HEK293 (cell line): ENCODE measurements around the gene ANKRD13A.

ENCODE experiments used
- ELK4 ChIP-seq: IDR thresholded peaks from 2 replicates; pipeline ENCODE4 v1.6.1; 2011; ENCODE audit warnings: mild to moderate bottlenecking, low read depth, low read length, borderline replicate concordance
- GLIS1 ChIP-seq: fragments of 450-650 bp; formaldehyde crosslinking; IDR thresholded peaks from 2 replicates; pipeline ENCODE4 v1.5.1; 2016; ENCODE audit warnings: missing biosample characterization, missing genetic modification characterization
- HOXA7 ChIP-seq: sonication (generic); formaldehyde crosslinking; IDR thresholded peaks from 2 replicates; pipeline ENCODE4 v1.8.1; 2022; ENCODE audit warnings: missing genetic modification reagents, borderline replicate concordance
- MEIS1 ChIP-seq: sonication (generic); formaldehyde crosslinking; IDR thresholded peaks from 2 replicates; pipeline ENCODE4 v1.8.1; 2022; ENCODE audit warnings: missing genetic modification reagents, mild to moderate bottlenecking, borderline replicate concordance
- RBAK ChIP-seq: fragments of 450-650 bp; formaldehyde crosslinking; IDR thresholded peaks from 2 replicates; pipeline ENCODE4 v1.5.1; 2016; ENCODE audit warnings: missing biosample characterization, missing genetic modification characterization
- SALL2 ChIP-seq: fragments of 450-650 bp; formaldehyde crosslinking; IDR thresholded peaks from 2 replicates; pipeline ENCODE4 v1.5.0; 2017; ENCODE audit warnings: missing biosample characterization, mild to moderate bottlenecking, missing genetic modification characterization, borderline replicate concordance
- SCRT2 ChIP-seq: fragments of 450-650 bp; formaldehyde crosslinking; IDR thresholded peaks from 2 replicates; pipeline ENCODE4 v1.5.1; 2016; ENCODE audit warnings: missing biosample characterization, missing genetic modification characterization
- SP2 ChIP-seq: fragments of 450-650 bp; formaldehyde crosslinking; IDR thresholded peaks from 2 replicates; pipeline ENCODE4 v1.5.1; 2016; ENCODE audit warnings: missing biosample characterization, missing genetic modification characterization
- TSHZ1 ChIP-seq: fragments of 450-650 bp; formaldehyde crosslinking; IDR thresholded peaks from 2 replicates; pipeline ENCODE4 v1.5.1; 2016; ENCODE audit warnings: missing biosample characterization, missing genetic modification characterization, borderline replicate concordance
- WT1 ChIP-seq: fragments of 450-650 bp; formaldehyde crosslinking; IDR thresholded peaks from 2 replicates; pipeline ENCODE4 v1.5.1; 2016; ENCODE audit warnings: missing biosample characterization, missing genetic modification characterization
- YY2 ChIP-seq: fragments of 450-650 bp; formaldehyde crosslinking; IDR thresholded peaks from 2 replicates; pipeline ENCODE4 v1.5.1; 2016; ENCODE audit warnings: missing biosample characterization, missing genetic modification characterization
- ZBTB17 ChIP-seq: fragments of 450-650 bp; formaldehyde crosslinking; IDR thresholded peaks from 2 replicates; pipeline ENCODE4 v1.5.1; 2016; ENCODE audit warnings: missing biosample characterization, missing genetic modification characterization
- ZBTB7A ChIP-seq: fragments of 450-650 bp; formaldehyde crosslinking; IDR thresholded peaks from 2 replicates; pipeline ENCODE4 v1.5.1; 2016; ENCODE audit warnings: low read depth, missing biosample characterization, missing genetic modification characterization
- ZIC2 ChIP-seq: fragments of 450-650 bp; formaldehyde crosslinking; IDR thresholded peaks from 2 replicates; pipeline ENCODE4 v1.5.1; 2016; ENCODE audit warnings: missing biosample characterization, missing genetic modification characterization
- ZNF132 ChIP-seq: fragments of 450-650 bp; formaldehyde crosslinking; IDR thresholded peaks from 2 replicates; pipeline ENCODE4 v1.5.1; 2017; ENCODE audit warnings: missing biosample characterization, missing genetic modification characterization, borderline replicate concordance
- ZNF155 ChIP-seq: fragments of 450-650 bp; formaldehyde crosslinking; IDR thresholded peaks from 2 replicates; pipeline ENCODE4 v1.5.1; 2016; ENCODE audit warnings: missing biosample characterization, missing genetic modification characterization
- ZNF157 ChIP-seq: fragments of 450-650 bp; formaldehyde crosslinking; IDR thresholded peaks from 2 replicates; pipeline ENCODE4 v1.5.1; 2016; ENCODE audit warnings: missing biosample characterization, missing genetic modification characterization
- ZNF174 ChIP-seq: fragments of 450-650 bp; formaldehyde crosslinking; IDR thresholded peaks from 2 replicates; pipeline ENCODE4 v1.5.0; 2017; ENCODE audit warnings: missing biosample characterization, mild to moderate bottlenecking, missing genetic modification characterization
- ZNF175 ChIP-seq: fragments of 450-650 bp; formaldehyde crosslinking; IDR thresholded peaks from 2 replicates; pipeline ENCODE4 v1.5.1; 2016; ENCODE audit warnings: missing biosample characterization, missing genetic modification characterization
- ZNF184 ChIP-seq: fragments of 450-650 bp; IDR thresholded peaks from 2 replicates; pipeline ENCODE4 v1.5.1; 2018; ENCODE audit warnings: missing biosample characterization, mild to moderate bottlenecking, missing genetic modification characterization
- ZNF214 ChIP-seq: fragments of 450-650 bp; formaldehyde crosslinking; IDR thresholded peaks from 2 replicates; pipeline ENCODE4 v1.5.1; 2017; ENCODE audit warnings: missing biosample characterization, mild to moderate bottlenecking, missing genetic modification characterization, borderline replicate concordance
- ZNF223 ChIP-seq: fragments of 450-650 bp; formaldehyde crosslinking; IDR thresholded peaks from 2 replicates; pipeline ENCODE4 v1.5.1; 2016; ENCODE audit warnings: missing biosample characterization, missing genetic modification characterization
- ZNF324 ChIP-seq: fragments of 450-650 bp; formaldehyde crosslinking; IDR thresholded peaks from 2 replicates; pipeline ENCODE4 v1.5.1; 2016; ENCODE audit warnings: missing biosample characterization, missing genetic modification characterization
- ZNF335 ChIP-seq: fragments of 450-650 bp; formaldehyde crosslinking; conservative IDR thresholded peaks from 2 replicates; pipeline ENCODE4 v1.5.1; 2016; ENCODE audit warnings: missing biosample characterization, missing genetic modification characterization
- ZNF391 ChIP-seq: fragments of 450-650 bp; formaldehyde crosslinking; IDR thresholded peaks from 2 replicates; pipeline ENCODE4 v1.5.1; 2016; ENCODE audit warnings: low read depth, missing biosample characterization, missing genetic modification characterization, borderline replicate concordance
- ZNF473 ChIP-seq: fragments of 450-650 bp; formaldehyde crosslinking; IDR thresholded peaks from 2 replicates; pipeline ENCODE4 v1.5.1; 2017; ENCODE audit warnings: missing biosample characterization, missing genetic modification characterization
- ZNF521 ChIP-seq: fragments of 450-650 bp; formaldehyde crosslinking; IDR thresholded peaks from 2 replicates; pipeline ENCODE4 v1.5.1; 2017; ENCODE audit warnings: missing biosample characterization, mild to moderate bottlenecking, missing genetic modification characterization
- ZNF530 ChIP-seq: fragments of 450-650 bp; formaldehyde crosslinking; IDR thresholded peaks from 2 replicates; pipeline ENCODE4 v1.5.1; 2016; ENCODE audit warnings: low read depth, missing biosample characterization, missing genetic modification characterization
- ZNF571 ChIP-seq: fragments of 450-650 bp; formaldehyde crosslinking; IDR thresholded peaks from 2 replicates; pipeline ENCODE4 v1.5.0; 2017; ENCODE audit warnings: missing biosample characterization, missing genetic modification characterization
- ZNF660 ChIP-seq: fragments of 450-650 bp; IDR thresholded peaks from 2 replicates; pipeline ENCODE4 v1.5.1; 2018; ENCODE audit warnings: missing biosample characterization, mild to moderate bottlenecking, missing genetic modification characterization
- ZNF677 ChIP-seq: fragments of 450-650 bp; IDR thresholded peaks from 2 replicates; pipeline ENCODE4 v1.5.0; 2018; ENCODE audit warnings: missing biosample characterization, mild to moderate bottlenecking, missing genetic modification characterization, moderate library complexity
- ZNF747 ChIP-seq: fragments of 450-650 bp; formaldehyde crosslinking; IDR thresholded peaks from 2 replicates; pipeline ENCODE4 v1.5.1; 2016; ENCODE audit warnings: missing biosample characterization, missing genetic modification characterization
- ZNF776 ChIP-seq: fragments of 450-650 bp; formaldehyde crosslinking; IDR thresholded peaks from 2 replicates; pipeline ENCODE4 v1.5.0; 2017; ENCODE audit warnings: missing biosample characterization, missing genetic modification characterization, borderline replicate concordance
- ZNF792 ChIP-seq: fragments of 450-650 bp; formaldehyde crosslinking; IDR thresholded peaks from 2 replicates; pipeline ENCODE4 v1.5.1; 2016; ENCODE audit warnings: missing biosample characterization, missing genetic modification characterization
- ZSCAN16 ChIP-seq: fragments of 450-650 bp; formaldehyde crosslinking; IDR thresholded peaks from 2 replicates; pipeline ENCODE4 v1.5.1; 2016; ENCODE audit warnings: missing biosample characterization, missing genetic modification characterization
- TF ChIP-seq, protein P1 (sequence below): fragments of 450-650 bp; formaldehyde crosslinking; IDR thresholded peaks from 2 replicates; pipeline ENCODE4 v1.5.1; 2016; ENCODE audit warnings: missing biosample characterization, missing genetic modification characterization
- TF ChIP-seq, protein P2 (sequence below): fragments of 450-650 bp; formaldehyde crosslinking; IDR thresholded peaks from 2 replicates; pipeline ENCODE4 v1.5.1; 2016; ENCODE audit warnings: missing biosample characterization, missing genetic modification characterization

Gene ANKRD13A

GRCh38 chr12:110048242-110049027 lies 49.2 kb downstream of the ANKRD13A start, which contains the start of gene C12orf76 (continued):
- TF ChIP-seq, protein P1, sequence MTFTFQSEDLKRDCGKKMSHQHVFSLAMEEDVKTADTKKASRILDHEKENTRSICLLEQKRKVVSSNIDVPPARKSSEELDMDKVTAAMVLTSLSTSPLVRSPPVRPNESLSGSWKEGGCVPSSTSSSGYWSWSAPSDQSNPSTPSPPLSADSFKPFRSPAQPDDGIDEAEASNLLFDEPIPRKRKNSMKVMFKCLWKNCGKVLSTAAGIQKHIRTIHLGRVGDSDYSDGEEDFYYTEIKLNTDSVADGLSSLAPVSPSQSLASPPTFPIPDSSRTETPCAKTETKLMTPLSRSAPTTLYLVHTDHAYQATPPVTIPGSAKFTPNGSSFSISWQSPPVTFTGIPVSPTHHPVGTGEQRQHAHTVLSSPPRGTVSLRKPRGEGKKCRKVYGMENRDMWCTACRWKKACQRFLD (tag by site-specific recombination), result no peak
- TF ChIP-seq ZNF521 (no peak), ELK4 (no peak), ZNF324 (peak; percentile 99), ZNF571 (tag by site-specific recombination) (no peak), ZNF184 (no peak; the same call in 1 of the 2 replicates), SALL2 (tag by site-specific recombination) (no peak), RBAK (tag by site-specific recombination) (no peak), YY2 (tag by site-specific recombination) (no peak; the same call in 1 of the 2 replicates), ZBTB17 (tag by site-specific recombination) (peak; percentile 96), ZNF792 (tag by site-specific recombination) (0 out of 2 replicates have a peak, but pooled peaks have one; percentile 72), WT1 (tag by site-specific recombination) (peak; percentile 56; the same call in 1 of the 2 replicates), ZNF473 (no peak), ZNF175 (tag by site-specific recombination) (no peak), SCRT2 (tag by site-specific recombination) (no peak), ZNF157 (no peak), ZNF530 (tag by site-specific recombination) (no peak), ZSCAN16 (tag by site-specific recombination) (0 out of 2 replicates have a peak, but pooled peaks have one; percentile 66), ZNF214 (no peak), ZNF747 (no peak), ZNF132 (tag by site-specific recombination) (no peak), ZNF677 (no peak), ZNF155 (tag by site-specific recombination) (no peak), ZNF391 (0 out of 2 replicates have a peak, but pooled peaks have one; percentile 41), ZNF776 (tag by site-specific recombination) (no peak), GLIS1 (tag by site-specific recombination) (peak; percentile 53), HOXA7 (CRISPR knock-in tag) (no peak), MEIS1 (CRISPR knock-in tag) (no peak), ZBTB7A (tag by site-specific recombination) (no peak), SP2 (tag by site-specific recombination) (peak; percentile 82), ZNF335 (tag by site-specific recombination) (peak; percentile 69), ZNF660 (peak; percentile 98), ZNF223 (no peak), ZIC2 (tag by site-specific recombination) (no peak), ZNF174 (tag by site-specific recombination) (no peak), TSHZ1 (tag by site-specific recombination) (no peak)
- TF ChIP-seq, protein P2, sequence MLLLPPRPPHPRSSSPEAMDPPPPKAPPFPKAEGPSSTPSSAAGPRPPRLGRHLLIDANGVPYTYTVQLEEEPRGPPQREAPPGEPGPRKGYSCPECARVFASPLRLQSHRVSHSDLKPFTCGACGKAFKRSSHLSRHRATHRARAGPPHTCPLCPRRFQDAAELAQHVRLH, result peak; percentile 98
